Measurements from ENCODE around the gene KCNQ2. TPM values are rescaled to one million over a fixed set of nuclear protein-coding genes. Genes with fewer than 3 reads are reported as not detected.

Gene KCNQ2
- total and polyA plus RNA-seq, 10 of the 15 experiments (the other 5 are each of a cell fraction or from before 2014, with no cell fraction given) = 0.06 to 0.49 (median 0.26) TPM; not detected in 7

DNA sequence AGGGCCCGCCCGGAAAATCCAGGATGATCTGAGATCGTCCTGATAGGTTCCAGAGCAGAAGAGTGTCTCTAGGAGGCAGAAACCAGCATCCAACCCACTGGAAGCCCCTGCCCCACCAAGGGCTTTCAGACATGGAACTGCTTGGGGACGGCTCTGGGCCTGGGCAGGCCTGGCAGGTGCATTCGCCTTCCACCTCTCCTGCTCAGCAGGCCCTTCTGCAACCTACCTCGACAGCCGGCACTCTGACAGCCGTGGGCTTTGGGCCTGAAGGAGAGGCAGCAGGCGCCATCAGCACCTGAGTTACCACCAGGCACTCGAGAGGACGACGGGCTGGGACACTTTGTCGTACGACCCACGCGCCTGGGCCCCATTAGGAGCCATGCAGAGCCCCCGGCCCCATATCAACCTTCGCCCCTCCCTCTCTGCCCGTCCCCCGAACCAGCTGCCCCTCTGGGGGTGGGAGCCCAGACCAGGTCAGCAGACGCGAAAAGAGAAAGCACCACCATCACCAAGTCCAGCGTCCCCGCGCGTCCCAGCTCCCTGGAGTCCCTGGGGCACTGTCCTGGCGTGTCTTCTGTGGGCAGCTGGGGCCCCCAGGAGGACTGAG lies 44.6 kb downstream of the KCNQ2 start:
- CTCF ChIA-PET = no interaction called here

More for the DNA sequence above, 44.6 kb downstream of the KCNQ2 start:
- H3K27ac ChIP-seq (ENCODE audit: control insufficient read depth, insufficient read depth) = no peak overlapping the region
- H3K9ac ChIP-seq (ENCODE audit: control insufficient read depth, insufficient read depth, low read length) = no peak overlapping the region
- ChIA-PET SMC1A (ENCODE audit: uncharacterized antibody, unreplicated experiment) (no interaction called here), POLR2A (no interaction called here), RAD21 (ENCODE audit: unreplicated experiment) (no interaction called here)
- no peak overlapping the region for H3K4me2 ChIP-seq (ENCODE audit: control insufficient read depth, insufficient read depth)
- H3K79me2 ChIP-seq (ENCODE audit: control insufficient read depth, insufficient read depth, low read length) = no peaks in the 10 kb centered on the region
- no peaks in the 10 kb centered on the region; a peak in 1 of 4 replicates for H3K27me3 ChIP-seq (replicated peaks in 1 of 2; ENCODE audit: control insufficient read depth in 2 of 2, insufficient read depth in 2 of 2, low read length in 1 of 2)
- H3K9me3 ChIP-seq (replicated peaks; ENCODE audit: control insufficient read depth, insufficient read depth, low read length) = no peaks in the 10 kb centered on the region
- intact Hi-C loops (cut with micrococcal nuclease; ENCODE audit: unreplicated experiment) = no loop called here
- H4K20me1 ChIP-seq (ENCODE audit: control insufficient read depth, insufficient read depth) = no peaks in the 10 kb centered on the region
- no peak for TF ChIP-seq CREB1 (IDR thresholded peaks at IDR 0.05; ENCODE audit: low read depth)
- TF ChIP-seq SREBF1 (IDR thresholded peaks at IDR 0.05; ENCODE audit: low read length) = no peak
- TF ChIP-seq CHD1 (IDR thresholded peaks at IDR 0.05; ENCODE audit: low read depth, low read length) = no peak
- TF ChIP-seq CHD4 (IDR thresholded peaks at IDR 0.05) = no peak
- TF ChIP-seq, protein P1, sequence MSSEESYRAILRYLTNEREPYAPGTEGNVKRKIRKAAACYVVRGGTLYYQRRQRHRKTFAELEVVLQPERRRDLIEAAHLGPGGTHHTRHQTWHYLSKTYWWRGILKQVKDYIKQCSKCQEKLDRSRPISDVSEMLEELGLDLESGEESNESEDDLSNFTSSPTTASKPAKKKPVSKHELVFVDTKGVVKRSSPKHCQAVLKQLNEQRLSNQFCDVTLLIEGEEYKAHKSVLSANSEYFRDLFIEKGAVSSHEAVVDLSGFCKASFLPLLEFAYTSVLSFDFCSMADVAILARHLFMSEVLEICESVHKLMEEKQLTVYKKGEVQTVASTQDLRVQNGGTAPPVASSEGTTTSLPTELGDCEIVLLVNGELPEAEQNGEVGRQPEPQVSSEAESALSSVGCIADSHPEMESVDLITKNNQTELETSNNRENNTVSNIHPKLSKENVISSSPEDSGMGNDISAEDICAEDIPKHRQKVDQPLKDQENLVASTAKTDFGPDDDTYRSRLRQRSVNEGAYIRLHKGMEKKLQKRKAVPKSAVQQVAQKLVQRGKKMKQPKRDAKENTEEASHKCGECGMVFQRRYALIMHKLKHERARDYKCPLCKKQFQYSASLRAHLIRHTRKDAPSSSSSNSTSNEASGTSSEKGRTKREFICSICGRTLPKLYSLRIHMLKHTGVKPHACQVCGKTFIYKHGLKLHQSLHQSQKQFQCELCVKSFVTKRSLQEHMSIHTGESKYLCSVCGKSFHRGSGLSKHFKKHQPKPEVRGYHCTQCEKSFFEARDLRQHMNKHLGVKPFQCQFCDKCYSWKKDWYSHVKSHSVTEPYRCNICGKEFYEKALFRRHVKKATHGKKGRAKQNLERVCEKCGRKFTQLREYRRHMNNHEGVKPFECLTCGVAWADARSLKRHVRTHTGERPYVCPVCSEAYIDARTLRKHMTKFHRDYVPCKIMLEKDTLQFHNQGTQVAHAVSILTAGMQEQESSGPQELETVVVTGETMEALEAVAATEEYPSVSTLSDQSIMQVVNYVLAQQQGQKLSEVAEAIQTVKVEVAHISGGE (CRISPR knock-in tag; IDR thresholded peaks at IDR 0.05) = no peak
- TF ChIP-seq, protein P2, sequence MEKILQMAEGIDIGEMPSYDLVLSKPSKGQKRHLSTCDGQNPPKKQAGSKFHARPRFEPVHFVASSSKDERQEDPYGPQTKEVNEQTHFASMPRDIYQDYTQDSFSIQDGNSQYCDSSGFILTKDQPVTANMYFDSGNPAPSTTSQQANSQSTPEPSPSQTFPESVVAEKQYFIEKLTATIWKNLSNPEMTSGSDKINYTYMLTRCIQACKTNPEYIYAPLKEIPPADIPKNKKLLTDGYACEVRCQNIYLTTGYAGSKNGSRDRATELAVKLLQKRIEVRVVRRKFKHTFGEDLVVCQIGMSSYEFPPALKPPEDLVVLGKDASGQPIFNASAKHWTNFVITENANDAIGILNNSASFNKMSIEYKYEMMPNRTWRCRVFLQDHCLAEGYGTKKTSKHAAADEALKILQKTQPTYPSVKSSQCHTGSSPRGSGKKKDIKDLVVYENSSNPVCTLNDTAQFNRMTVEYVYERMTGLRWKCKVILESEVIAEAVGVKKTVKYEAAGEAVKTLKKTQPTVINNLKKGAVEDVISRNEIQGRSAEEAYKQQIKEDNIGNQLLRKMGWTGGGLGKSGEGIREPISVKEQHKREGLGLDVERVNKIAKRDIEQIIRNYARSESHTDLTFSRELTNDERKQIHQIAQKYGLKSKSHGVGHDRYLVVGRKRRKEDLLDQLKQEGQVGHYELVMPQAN (conservative IDR thresholded peaks at IDR 0.05) = no peak
- no peak for TF ChIP-seq RB1 (IDR thresholded peaks at IDR 0.05; ENCODE audit: borderline replicate concordance)
- TF ChIP-seq RBBP5 (conservative IDR thresholded peaks at IDR 0.05) = no peak
- no peak for TF ChIP-seq NFYA (IDR thresholded peaks at IDR 0.05; ENCODE audit: borderline replicate concordance, low read depth, low read length)
- TF ChIP-seq ZZZ3 (IDR thresholded peaks at IDR 0.05; ENCODE audit: control insufficient read depth, insufficient read length, low read depth) = no peak
- no peak for TF ChIP-seq NFYB (IDR thresholded peaks at IDR 0.05; ENCODE audit: insufficient read depth, low read depth, low read length)
- TF ChIP-seq PAX8 (IDR thresholded peaks at IDR 0.05) = no peak
- TF ChIP-seq TCF12 (IDR thresholded peaks at IDR 0.05; ENCODE audit: low read depth, low read length) = no peak
- TF ChIP-seq, protein P3, sequence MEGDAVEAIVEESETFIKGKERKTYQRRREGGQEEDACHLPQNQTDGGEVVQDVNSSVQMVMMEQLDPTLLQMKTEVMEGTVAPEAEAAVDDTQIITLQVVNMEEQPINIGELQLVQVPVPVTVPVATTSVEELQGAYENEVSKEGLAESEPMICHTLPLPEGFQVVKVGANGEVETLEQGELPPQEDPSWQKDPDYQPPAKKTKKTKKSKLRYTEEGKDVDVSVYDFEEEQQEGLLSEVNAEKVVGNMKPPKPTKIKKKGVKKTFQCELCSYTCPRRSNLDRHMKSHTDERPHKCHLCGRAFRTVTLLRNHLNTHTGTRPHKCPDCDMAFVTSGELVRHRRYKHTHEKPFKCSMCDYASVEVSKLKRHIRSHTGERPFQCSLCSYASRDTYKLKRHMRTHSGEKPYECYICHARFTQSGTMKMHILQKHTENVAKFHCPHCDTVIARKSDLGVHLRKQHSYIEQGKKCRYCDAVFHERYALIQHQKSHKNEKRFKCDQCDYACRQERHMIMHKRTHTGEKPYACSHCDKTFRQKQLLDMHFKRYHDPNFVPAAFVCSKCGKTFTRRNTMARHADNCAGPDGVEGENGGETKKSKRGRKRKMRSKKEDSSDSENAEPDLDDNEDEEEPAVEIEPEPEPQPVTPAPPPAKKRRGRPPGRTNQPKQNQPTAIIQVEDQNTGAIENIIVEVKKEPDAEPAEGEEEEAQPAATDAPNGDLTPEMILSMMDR (IDR thresholded peaks at IDR 0.05 in 2 of 3, conservative IDR thresholded peaks at IDR 0.05 in 1 of 3; ENCODE audit: control insufficient read depth in 2 of 3, extremely low read depth in 1 of 3, insufficient read depth in 1 of 3, low read depth in 3 of 3, low read length in 3 of 3) = no peak
- no peaks in the 10 kb centered on the region for H3K36me3 ChIP-seq (ENCODE audit: control insufficient read depth in 2 of 2, insufficient read depth in 2 of 2, low read length in 1 of 2)
- H2AFZ ChIP-seq (ENCODE audit: control insufficient read depth, low read depth, low read length) = no peak overlapping the region
- FAIRE-seq = no peak
- in situ Hi-C loops (cut with MboI) = no loop called here
- no peak for ATAC-seq
- no peaks in the 10 kb centered on the region for H3K4me1 ChIP-seq (ENCODE audit: control insufficient read depth, insufficient read depth, low read length)
- no peak overlapping the region for H3K4me3 ChIP-seq
- DNase-seq (ENCODE audit: low read depth, low spot score) = no peak
- WGBS (ENCODE audit: insufficient coverage, insufficient replicate concordance, low lambda C conversion rate, missing lambda C conversion rate) = 61% methylated on average over 27 of the region's 27 CpGs
- no TSS peak for BruUV-seq (replicated peaks)
